SK-N-SH (cell line): ENCODE results near the gene TSEN15. TPM values are rescaled to one million over a fixed set of nuclear protein-coding genes. Genes with fewer than 3 reads are reported as not detected.

Experiments used
- CTCF ChIA-PET: fragments of 300-600, 350-600 bp; formaldehyde crosslinking; extraction: SDS; loops from one replicate; lab custom pipeline; 2021; lab: Yijun Ruan, JAX
- POLR2A ChIA-PET: fragments of 350-600 bp; sonication (Branson Sonifier 250); formaldehyde crosslinking; extraction: SDS; loops from one replicate; lab custom pipeline; 2020; ENCODE audit warnings: antibody characterized with exemption, inconsistent platforms; lab: Yijun Ruan, JAX
- DNase-seq: peaks from one replicate; pipeline ENCODE4 v3.0.0; 2012
- H2AFZ ChIP-seq: fragments of 200-600 bp; sonication (generic); 2 replicates; pipeline ENCODE4 v1.8.1; 2016; ENCODE audit warnings: antibody characterized with exemption, mild to moderate bottlenecking, low read depth
- H3F3A ChIP-seq: fragments of 200-600 bp; sonication (generic); replicated peaks from 2 replicates; pipeline ENCODE3; 2016; ENCODE audit warnings: antibody characterized with exemption, mild to moderate bottlenecking; ENCODE audit not compliant: insufficient read depth
- H3K27ac ChIP-seq, 2 experiments: fragments of 200-500 bp in 1 of 2; fragments of 200-600 bp in 1 of 2; sonication (Bioruptor generic) in 1 of 2; sonication (generic), shearing (Covaris generic) in 1 of 2; 2 replicates each; pipeline versions ENCODE4 v1.5.1 to v1.6.1; 2014 to 2016; ENCODE audit warnings: low read depth in 2 of 2, inconsistent platforms in 1 of 2, low read length in 1 of 2, mild to moderate bottlenecking in 1 of 2, mixed read lengths in 1 of 2
- H3K27me3 ChIP-seq: fragments of 200-600 bp; sonication (generic), shearing (Covaris generic); 2 replicates; pipeline ENCODE4 v1.6.1; 2016; ENCODE audit warnings: mixed run types; ENCODE audit not compliant: insufficient read depth
- H3K36me3 ChIP-seq, 2 experiments: fragments of 200-500 bp in 1 of 2; fragments of 200-600 bp in 1 of 2; sonication (Bioruptor generic) in 1 of 2; sonication (generic) in 1 of 2; replicated peaks in 1 of 2; 2 replicates each; pipeline versions ENCODE3 to v1.5.1; 2014 to 2016; ENCODE audit warnings: low read length in 1 of 2, mild to moderate bottlenecking in 1 of 2; ENCODE audit not compliant: insufficient read depth in 2 of 2, control insufficient read depth in 1 of 2
- H3K4me1 ChIP-seq, 2 experiments: fragments of 200-500 bp in 1 of 2; fragments of 200-600 bp in 1 of 2; sonication (Bioruptor generic) in 1 of 2; sonication (generic), shearing (Covaris generic) in 1 of 2; 2 replicates each; pipeline versions ENCODE4 v1.5.1 to v1.6.1; 2014 to 2016; ENCODE audit warnings: low read depth in 1 of 2, low read length in 1 of 2, mixed run types in 1 of 2; ENCODE audit not compliant: insufficient read depth in 2 of 2, control insufficient read depth in 1 of 2
- H3K4me2 ChIP-seq: fragments of 200-600 bp; sonication (generic), shearing (Covaris generic); 2 replicates; pipeline ENCODE4 v1.6.1; 2017; ENCODE audit warnings: mixed run types
- H3K4me3 ChIP-seq, 2 experiments: fragments of 200-500 bp in 1 of 2; fragments of 200-600 bp in 1 of 2; sonication (Bioruptor generic) in 1 of 2; sonication (generic), shearing (Covaris generic) in 1 of 2; 2 replicates each; pipeline versions ENCODE4 v1.5.1 to v1.8.1; 2014 to 2016; ENCODE audit warnings: low read depth in 2 of 2, inconsistent platforms in 1 of 2, low read length in 1 of 2, mild to moderate bottlenecking in 1 of 2, mixed read lengths in 1 of 2, moderate library complexity in 1 of 2
- H3K79me2 ChIP-seq: fragments of 200-600 bp; sonication (generic); 2 replicates; pipeline ENCODE4 v1.8.1; 2017; ENCODE audit warnings: mild to moderate bottlenecking; ENCODE audit not compliant: insufficient read depth
- H3K9ac ChIP-seq: fragments of 200-600 bp; sonication (generic); 2 replicates; pipeline ENCODE4 v1.6.1; 2017; ENCODE audit warnings: mixed run types
- H3K9me2 ChIP-seq: fragments of 200-600 bp; sonication (generic); 2 replicates; pipeline ENCODE4 v1.6.1; 2017; ENCODE audit warnings: mixed run types
- H3K9me3 ChIP-seq: fragments of 200-600 bp; sonication (generic); 2 replicates; pipeline ENCODE4 v1.6.1; 2017; ENCODE audit warnings: mixed run types, mild to moderate bottlenecking, moderate library complexity
- H4K20me1 ChIP-seq: fragments of 200-600 bp; sonication (generic); 2 replicates; pipeline ENCODE4 v1.6.1; 2017; ENCODE audit warnings: mild to moderate bottlenecking, mixed run types; ENCODE audit not compliant: insufficient read depth
- GATA2 ChIP-seq: sonication (generic); formaldehyde crosslinking; IDR thresholded peaks from 2 replicates; pipeline ENCODE4 v1.5.0; 2020; ENCODE audit warnings: mild to moderate bottlenecking, missing genetic modification reagents
- POLR2AphosphoS5 ChIP-seq: IDR thresholded peaks from 2 replicates; pipeline ENCODE4 v1.6.1; 2012; ENCODE audit warnings: low read depth, low read length
- RXRA ChIP-seq: IDR thresholded peaks from 2 replicates; pipeline ENCODE4 v1.4.0; 2012; ENCODE audit warnings: low read depth, mild to moderate bottlenecking, borderline replicate concordance
- SIN3A ChIP-seq: IDR thresholded peaks from 2 replicates; pipeline ENCODE4 v1.6.1; 2012; ENCODE audit warnings: low read depth, mild to moderate bottlenecking, low read length, moderate library complexity, borderline replicate concordance
- SMC3 ChIP-seq: IDR thresholded peaks from 2 replicates; pipeline ENCODE4 v1.6.1; 2012; ENCODE audit warnings: low read depth, low read length, improper control_type of control experiment
- TCF12 ChIP-seq: IDR thresholded peaks from 2 replicates; pipeline ENCODE4 v1.4.0; 2012
- YY1 ChIP-seq: IDR thresholded peaks from 2 replicates; pipeline ENCODE4 v1.4.0; 2012; ENCODE audit warnings: low read depth, mild to moderate bottlenecking
- WGBS: methylation state at CpG from one replicate; pipeline ENCODE4 v1.1.6; 2017; ENCODE audit warnings: low lambda C conversion rate; 5-methylcytosine and 5-hydroxymethylcytosine counted together
- polyA plus RNA-seq, 3 experiments: library from polyadenylated mRNA; depleted of rRNA; stranded (reverse); fragments of >200 nt; gene quantifications; 2 replicates each; pipeline ENCODE4 v1.2.3, GENCODE V29; 2012
- TF ChIP-seq, protein P1 (sequence below): IDR thresholded peaks from 2 replicates; pipeline ENCODE4 v1.4.0; 2012; ENCODE audit warnings: low read depth
- TF ChIP-seq, protein P2 (sequence below): IDR thresholded peaks from 2 replicates; pipeline ENCODE4 v1.4.0; 2012; ENCODE audit warnings: low read depth, borderline replicate concordance
- TF ChIP-seq, protein P3 (sequence below): fragments of 150-350 bp; IDR thresholded peaks from 2 replicates; pipeline ENCODE4 v1.6.1; 2017; ENCODE audit warnings: antibody characterized with exemption, low read length, low read depth, borderline replicate concordance
- TF ChIP-seq, protein P4 (sequence below): IDR thresholded peaks from 2 replicates; pipeline ENCODE4 v1.6.1; 2012; ENCODE audit warnings: mild to moderate bottlenecking, low read depth, low read length, moderate library complexity

TSEN15 gene
- polyA plus RNA-seq, 1 of the 3 experiments (the other 2 are of a cell fraction): 29.0 TPM

DNA sequence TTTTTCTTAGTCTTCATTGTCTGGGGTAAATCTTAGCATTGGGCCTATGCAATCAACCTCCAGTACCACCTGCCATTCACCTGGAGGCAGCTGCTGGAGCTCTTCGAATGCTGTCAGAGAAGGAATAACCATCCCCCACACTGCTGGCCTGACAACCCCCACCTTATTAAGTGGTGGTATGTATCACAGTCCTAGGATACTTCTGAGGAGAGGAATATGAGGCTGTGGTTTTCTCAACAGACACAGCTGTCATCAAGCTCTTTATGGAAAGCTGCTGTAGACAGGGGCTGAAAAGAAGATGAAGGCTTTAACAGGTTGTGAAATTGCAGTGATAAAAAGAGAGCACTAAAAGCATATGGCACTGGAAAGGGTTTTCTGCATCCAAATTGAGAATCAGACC is 61.7 kb downstream of the TSEN15 start:
- H3K27me3 ChIP-seq: no peaks in the 10 kb centered on the region
- no peak overlapping the region for H3K4me3 ChIP-seq
- peaks cover 1% of the 10 kb centered on the region for H3F3A ChIP-seq
- no peak for TF ChIP-seq RXRA
- no peak for TF ChIP-seq SMC3
- no peak for TF ChIP-seq TCF12
- TF ChIP-seq, protein P1, sequence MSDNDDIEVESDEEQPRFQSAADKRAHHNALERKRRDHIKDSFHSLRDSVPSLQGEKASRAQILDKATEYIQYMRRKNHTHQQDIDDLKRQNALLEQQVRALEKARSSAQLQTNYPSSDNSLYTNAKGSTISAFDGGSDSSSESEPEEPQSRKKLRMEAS: no peak
- no peak for TF ChIP-seq POLR2AphosphoS5
- no peak for TF ChIP-seq YY1
- H3K9me2 ChIP-seq: no peaks in the 10 kb centered on the region
- no peaks in the 10 kb centered on the region for H4K20me1 ChIP-seq
- WGBS: 89% methylated on average over 1 of the region's 1 CpG
- no peaks in the 10 kb centered on the region for H3K9me3 ChIP-seq
- 0 out of 4 replicates have a peak, but pooled peaks cover 0 to under 1% of the 10 kb centered on the region in 2 experiments for H3K4me1 ChIP-seq
- H3K36me3 ChIP-seq: no peaks in the 10 kb centered on the region
- no peaks in the 10 kb centered on the region for H3K79me2 ChIP-seq
- H3K9ac ChIP-seq: no peak overlapping the region
- no peak overlapping the region for H3K4me2 ChIP-seq
- ChIA-PET CTCF (interaction anchor here (1.0 kb wide), 1 partner anchor 39 kb away, joined by 3 read pairs; no protein-coding TSS in a partner anchor), POLR2A (no interaction called here)
- H3K27ac ChIP-seq: no peak overlapping the region
- no peak overlapping the region for H2AFZ ChIP-seq
- no peak for DNase-seq

DNA sequence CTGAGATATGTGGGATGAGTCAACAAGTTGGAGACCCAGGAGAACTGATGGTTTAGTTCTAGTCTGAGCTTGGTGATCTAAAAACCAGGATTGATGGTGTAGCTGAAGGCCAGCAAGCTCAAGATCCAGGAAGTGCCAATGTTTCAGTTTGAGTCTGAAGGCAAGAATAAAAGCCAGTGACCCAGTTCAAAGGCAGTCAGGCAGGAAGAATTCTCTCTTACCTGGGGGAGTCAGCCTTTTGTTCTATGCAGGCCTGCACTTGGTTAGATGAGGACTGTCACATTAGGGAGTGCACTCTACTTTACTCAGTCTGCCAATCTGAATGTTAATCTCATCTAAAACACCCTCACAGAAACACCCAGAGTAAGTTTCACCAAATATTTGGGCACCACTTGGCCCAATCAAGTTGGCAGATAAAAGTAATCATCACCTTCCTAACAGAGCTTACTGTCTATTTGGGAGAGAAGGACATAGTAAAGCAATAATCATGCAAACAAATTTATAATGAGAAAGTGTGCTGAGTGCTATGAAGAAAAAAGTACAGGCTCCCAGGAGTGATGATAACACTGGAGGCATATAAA is 63.4 kb downstream of the TSEN15 start:
- Histone ChIP-seq H4K20me1 (no peaks in the 10 kb centered on the region), H3K9ac (no peak overlapping the region), H3K27ac (no peak overlapping the region), H3K27me3 (no peaks in the 10 kb centered on the region), H3F3A (peaks cover 5% of the 10 kb centered on the region), H3K4me3 (no peak overlapping the region), H2AFZ (no peak overlapping the region), H3K36me3 (no peaks in the 10 kb centered on the region), H3K9me2 (no peaks in the 10 kb centered on the region), H3K4me1 (0 out of 4 replicates have a peak, but pooled peaks cover 0 to 3% of the 10 kb centered on the region in 2 experiments), H3K9me3 (no peaks in the 10 kb centered on the region), H3K79me2 (no peaks in the 10 kb centered on the region), H3K4me2 (no peak overlapping the region)
- no peak for DNase-seq
- ChIA-PET CTCF (no interaction called here), POLR2A (no interaction called here)
- TF ChIP-seq SIN3A: no peak
- TF ChIP-seq, protein P2, sequence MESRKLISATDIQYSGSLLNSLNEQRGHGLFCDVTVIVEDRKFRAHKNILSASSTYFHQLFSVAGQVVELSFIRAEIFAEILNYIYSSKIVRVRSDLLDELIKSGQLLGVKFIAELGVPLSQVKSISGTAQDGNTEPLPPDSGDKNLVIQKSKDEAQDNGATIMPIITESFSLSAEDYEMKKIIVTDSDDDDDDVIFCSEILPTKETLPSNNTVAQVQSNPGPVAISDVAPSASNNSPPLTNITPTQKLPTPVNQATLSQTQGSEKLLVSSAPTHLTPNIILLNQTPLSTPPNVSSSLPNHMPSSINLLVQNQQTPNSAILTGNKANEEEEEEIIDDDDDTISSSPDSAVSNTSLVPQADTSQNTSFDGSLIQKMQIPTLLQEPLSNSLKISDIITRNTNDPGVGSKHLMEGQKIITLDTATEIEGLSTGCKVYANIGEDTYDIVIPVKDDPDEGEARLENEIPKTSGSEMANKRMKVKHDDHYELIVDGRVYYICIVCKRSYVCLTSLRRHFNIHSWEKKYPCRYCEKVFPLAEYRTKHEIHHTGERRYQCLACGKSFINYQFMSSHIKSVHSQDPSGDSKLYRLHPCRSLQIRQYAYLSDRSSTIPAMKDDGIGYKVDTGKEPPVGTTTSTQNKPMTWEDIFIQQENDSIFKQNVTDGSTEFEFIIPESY: no peak
- TF ChIP-seq POLR2AphosphoS5: no peak
- no peak for TF ChIP-seq GATA2 (CRISPR knock-in tag)
- TF ChIP-seq, protein P3, sequence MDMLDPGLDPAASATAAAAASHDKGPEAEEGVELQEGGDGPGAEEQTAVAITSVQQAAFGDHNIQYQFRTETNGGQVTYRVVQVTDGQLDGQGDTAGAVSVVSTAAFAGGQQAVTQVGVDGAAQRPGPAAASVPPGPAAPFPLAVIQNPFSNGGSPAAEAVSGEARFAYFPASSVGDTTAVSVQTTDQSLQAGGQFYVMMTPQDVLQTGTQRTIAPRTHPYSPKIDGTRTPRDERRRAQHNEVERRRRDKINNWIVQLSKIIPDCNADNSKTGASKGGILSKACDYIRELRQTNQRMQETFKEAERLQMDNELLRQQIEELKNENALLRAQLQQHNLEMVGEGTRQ: no peak
- no peak for TF ChIP-seq SMC3
- TF ChIP-seq, protein P4, sequence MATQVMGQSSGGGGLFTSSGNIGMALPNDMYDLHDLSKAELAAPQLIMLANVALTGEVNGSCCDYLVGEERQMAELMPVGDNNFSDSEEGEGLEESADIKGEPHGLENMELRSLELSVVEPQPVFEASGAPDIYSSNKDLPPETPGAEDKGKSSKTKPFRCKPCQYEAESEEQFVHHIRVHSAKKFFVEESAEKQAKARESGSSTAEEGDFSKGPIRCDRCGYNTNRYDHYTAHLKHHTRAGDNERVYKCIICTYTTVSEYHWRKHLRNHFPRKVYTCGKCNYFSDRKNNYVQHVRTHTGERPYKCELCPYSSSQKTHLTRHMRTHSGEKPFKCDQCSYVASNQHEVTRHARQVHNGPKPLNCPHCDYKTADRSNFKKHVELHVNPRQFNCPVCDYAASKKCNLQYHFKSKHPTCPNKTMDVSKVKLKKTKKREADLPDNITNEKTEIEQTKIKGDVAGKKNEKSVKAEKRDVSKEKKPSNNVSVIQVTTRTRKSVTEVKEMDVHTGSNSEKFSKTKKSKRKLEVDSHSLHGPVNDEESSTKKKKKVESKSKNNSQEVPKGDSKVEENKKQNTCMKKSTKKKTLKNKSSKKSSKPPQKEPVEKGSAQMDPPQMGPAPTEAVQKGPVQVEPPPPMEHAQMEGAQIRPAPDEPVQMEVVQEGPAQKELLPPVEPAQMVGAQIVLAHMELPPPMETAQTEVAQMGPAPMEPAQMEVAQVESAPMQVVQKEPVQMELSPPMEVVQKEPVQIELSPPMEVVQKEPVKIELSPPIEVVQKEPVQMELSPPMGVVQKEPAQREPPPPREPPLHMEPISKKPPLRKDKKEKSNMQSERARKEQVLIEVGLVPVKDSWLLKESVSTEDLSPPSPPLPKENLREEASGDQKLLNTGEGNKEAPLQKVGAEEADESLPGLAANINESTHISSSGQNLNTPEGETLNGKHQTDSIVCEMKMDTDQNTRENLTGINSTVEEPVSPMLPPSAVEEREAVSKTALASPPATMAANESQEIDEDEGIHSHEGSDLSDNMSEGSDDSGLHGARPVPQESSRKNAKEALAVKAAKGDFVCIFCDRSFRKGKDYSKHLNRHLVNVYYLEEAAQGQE: no peak
- TF ChIP-seq, protein P1: no peak
